ENCODE results near the gene TCF7L1.

The TCF7L1 gene

GRCh38 chr2:85266146-85267041, 133.2 kb downstream of the TCF7L1 start:
- TF ChIP-seq ISL1 (CRISPR knock-in tag; IDR thresholded peaks at IDR 0.05) (no peak), BACH2 (CRISPR knock-in tag; IDR thresholded peaks at IDR 0.05; ENCODE audit: borderline replicate concordance) (no peak), ZNF8 (CRISPR knock-in tag; IDR thresholded peaks at IDR 0.05) (no peak), ZFP3 (CRISPR knock-in tag; IDR thresholded peaks at IDR 0.05) (no peak), GLIS3 (CRISPR knock-in tag; IDR thresholded peaks at IDR 0.05) (no peak), PPARA (CRISPR knock-in tag; IDR thresholded peaks at IDR 0.05; ENCODE audit: borderline replicate concordance) (no peak), POU6F1 (CRISPR knock-in tag; IDR thresholded peaks at IDR 0.05; ENCODE audit: borderline replicate concordance, low read depth) (no peak), ZC3H10 (CRISPR knock-in tag; IDR thresholded peaks at IDR 0.05) (no peak), ESRRG (CRISPR knock-in tag; IDR thresholded peaks at IDR 0.05) (no peak), TSHZ2 (CRISPR knock-in tag; IDR thresholded peaks at IDR 0.05) (no peak), RARB (CRISPR knock-in tag; IDR thresholded peaks at IDR 0.05) (no peak), TCF4 (CRISPR knock-in tag; IDR thresholded peaks at IDR 0.05; ENCODE audit: borderline replicate concordance) (no peak), CSDC2 (CRISPR knock-in tag; IDR thresholded peaks at IDR 0.05) (no peak), ZNF70 (CRISPR knock-in tag; IDR thresholded peaks at IDR 0.05) (no peak), TOX (CRISPR knock-in tag; IDR thresholded peaks at IDR 0.05; ENCODE audit: borderline replicate concordance) (no peak), CSRNP3 (CRISPR knock-in tag; IDR thresholded peaks at IDR 0.05) (no peak), PATZ1 (CRISPR knock-in tag; IDR thresholded peaks at IDR 0.05; ENCODE audit: borderline replicate concordance) (no peak), SNAI2 (CRISPR knock-in tag; IDR thresholded peaks at IDR 0.05) (no peak), CREB5 (CRISPR knock-in tag; IDR thresholded peaks at IDR 0.05; ENCODE audit: low read depth) (no peak), ZNF565 (CRISPR knock-in tag; conservative IDR thresholded peaks at IDR 0.05; ENCODE audit: low read depth) (no peak)
- ATAC-seq = peak; percentile 85

GRCh38 chr2:85269959-85270358, 136.8 kb downstream of the TCF7L1 start:
- ATAC-seq = no peak
- no peak for TF ChIP-seq ZFP30 (CRISPR knock-in tag; IDR thresholded peaks at IDR 0.05)
- no peak for TF ChIP-seq ZNF70 (CRISPR knock-in tag; IDR thresholded peaks at IDR 0.05)
- no peak for TF ChIP-seq POU6F1 (CRISPR knock-in tag; IDR thresholded peaks at IDR 0.05; ENCODE audit: borderline replicate concordance, low read depth)
- TF ChIP-seq ESRRG (CRISPR knock-in tag; IDR thresholded peaks at IDR 0.05) = no peak
- no peak for TF ChIP-seq ARNTL (CRISPR knock-in tag; IDR thresholded peaks at IDR 0.05; ENCODE audit: borderline replicate concordance, low read depth)
- no peak for TF ChIP-seq SNAI2 (CRISPR knock-in tag; IDR thresholded peaks at IDR 0.05)
- TF ChIP-seq ZFP3 (CRISPR knock-in tag; IDR thresholded peaks at IDR 0.05) = no peak
- TF ChIP-seq RARB (CRISPR knock-in tag; IDR thresholded peaks at IDR 0.05) = no peak
- no peak for TF ChIP-seq OSR1 (CRISPR knock-in tag; IDR thresholded peaks at IDR 0.05)
- TF ChIP-seq PPARA (CRISPR knock-in tag; IDR thresholded peaks at IDR 0.05; ENCODE audit: borderline replicate concordance) = no peak
- no peak for TF ChIP-seq CREB5 (CRISPR knock-in tag; IDR thresholded peaks at IDR 0.05; ENCODE audit: low read depth)

Measured in SK-N-SH treated with all-trans-retinoic acid at 6 μM for 48 hours (cell line).